HTR-8/SVneo (cell line): ENCODE data around the gene DCN.

Experiments
- DNase-seq: peaks from one replicate; pipeline ENCODE4 v3.0.0; 2011; ENCODE audit warnings: low spot score, mixed read lengths; ENCODE audit not compliant: insufficient read length
- FAIRE-seq: peaks from 2 replicates; lab custom pipeline; 2011; peaks lifted over from hg19 to GRCh38; lab: Jason Lieb, UNC

DCN gene

DNA sequence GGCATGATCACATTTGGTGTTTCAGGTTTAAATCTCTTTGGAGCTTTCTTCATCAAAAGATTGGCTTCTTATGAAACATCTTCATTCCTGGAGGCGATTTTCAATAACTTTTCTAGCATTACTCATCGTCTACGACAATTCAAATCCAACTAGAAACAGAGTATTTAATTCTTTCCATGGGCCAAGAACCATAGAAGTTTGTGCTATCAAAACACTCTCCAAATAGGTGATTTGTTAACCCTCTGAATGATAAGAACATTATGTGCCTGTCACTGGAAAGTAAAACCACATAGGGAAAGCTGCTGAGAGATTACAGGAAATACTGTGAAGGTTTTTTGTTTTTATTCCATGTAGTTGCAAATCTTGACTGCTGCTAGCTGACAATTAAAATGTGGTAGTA, 6.9 kb upstream of the DCN start:
- FAIRE-seq (no peak), DNase-seq (no peak)

- DNase-seq (no peak), FAIRE-seq (no peak)
These were observed 6.2 kb upstream of the DCN start for GRCh38 chr12:91188778-91189177.

DNA sequence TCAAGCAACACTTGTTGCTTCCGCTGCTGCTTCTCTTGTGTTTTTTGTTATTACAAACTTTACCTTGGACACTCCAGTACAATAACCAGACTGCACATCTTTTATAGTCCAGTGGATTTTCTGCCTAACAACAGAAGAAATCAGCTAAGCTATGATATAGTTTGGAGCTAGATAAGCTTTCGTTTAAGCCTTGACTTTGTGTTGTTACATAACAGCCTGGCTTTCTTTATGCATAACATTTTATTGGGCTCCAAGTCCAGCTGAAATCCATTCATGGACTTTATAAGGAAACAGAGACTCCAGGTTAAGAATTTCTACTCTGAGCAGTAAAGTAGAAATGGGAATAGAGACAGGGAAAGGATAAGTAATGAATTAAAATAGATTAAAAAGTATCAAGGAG, 3.5 kb upstream of the DCN start:
- FAIRE-seq (no peak), DNase-seq (no peak)

DNA sequence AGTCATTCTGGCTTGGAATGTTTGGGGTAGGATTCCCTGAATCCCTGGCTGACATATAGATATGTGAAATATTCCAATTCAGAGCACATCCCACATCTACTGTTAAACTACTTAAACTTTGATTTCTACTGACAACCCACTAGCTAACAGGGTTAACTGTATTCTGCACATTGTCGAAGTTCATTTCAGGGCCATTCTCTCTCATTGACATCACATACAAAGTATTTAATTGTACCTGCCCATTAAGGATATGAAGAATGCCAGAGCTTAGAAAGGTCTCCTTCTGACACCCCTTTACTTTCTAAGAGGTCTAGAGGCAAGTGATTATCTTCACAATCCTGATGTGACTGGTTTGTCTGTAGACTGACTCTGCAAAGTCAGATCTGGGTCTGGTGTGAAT, 2.8 kb upstream of the DCN start:
- FAIRE-seq (no peak), DNase-seq (no peak)

DNA sequence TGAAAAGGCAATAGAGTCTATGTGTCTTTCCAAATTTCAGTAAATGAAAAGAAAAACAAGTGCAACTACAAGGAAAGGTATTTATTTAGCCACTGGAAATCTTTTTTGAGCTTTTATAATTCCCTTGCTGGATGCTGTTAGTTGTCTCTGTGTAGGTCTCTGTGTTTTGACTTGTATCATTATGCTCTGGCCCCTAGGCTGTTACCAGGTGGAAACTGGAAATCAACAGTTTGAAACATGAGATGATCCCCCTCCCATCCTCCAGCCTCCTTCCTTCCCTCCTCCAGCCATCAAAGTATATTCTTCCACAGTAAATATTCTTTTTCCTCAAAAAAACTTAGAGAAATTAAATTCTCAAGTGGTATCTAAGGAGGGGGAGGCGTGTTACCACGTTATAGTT, 934 bp upstream of the DCN start:
- DNase-seq (no peak), FAIRE-seq (no peak)

GRCh38 chr12:91180582-91181395, 1.8 kb downstream of the DCN start:
- DNase-seq = no peak

GRCh38 chr12:91179966-91180561, 2.6 kb downstream of the DCN start:
- DNase-seq (no peak), FAIRE-seq (no peak)

More at GRCh38 chr12:91180582-91181395, 1.8 kb downstream of the DCN start:
- FAIRE-seq = no peak

DNA sequence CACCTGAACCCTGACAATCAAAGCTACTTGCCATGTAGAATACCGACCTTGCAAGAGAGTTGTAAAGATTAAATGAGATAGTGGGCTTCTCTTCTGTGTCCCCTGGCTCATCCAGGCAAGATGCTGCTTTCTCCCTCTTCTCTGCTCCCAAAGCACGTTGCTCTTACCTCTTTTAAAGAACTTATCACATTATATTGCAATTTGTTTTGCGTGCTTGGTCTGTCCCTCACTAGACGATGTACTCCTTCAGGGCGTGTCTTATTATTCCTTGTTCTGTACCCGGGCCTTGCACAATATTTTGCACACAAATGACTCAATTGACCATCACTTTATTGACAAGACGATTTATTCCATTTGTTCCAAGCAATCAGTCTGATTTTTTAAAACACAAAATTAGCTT, 3.3 kb downstream of the DCN start:
- no peak for FAIRE-seq
- DNase-seq = no peak

DNA sequence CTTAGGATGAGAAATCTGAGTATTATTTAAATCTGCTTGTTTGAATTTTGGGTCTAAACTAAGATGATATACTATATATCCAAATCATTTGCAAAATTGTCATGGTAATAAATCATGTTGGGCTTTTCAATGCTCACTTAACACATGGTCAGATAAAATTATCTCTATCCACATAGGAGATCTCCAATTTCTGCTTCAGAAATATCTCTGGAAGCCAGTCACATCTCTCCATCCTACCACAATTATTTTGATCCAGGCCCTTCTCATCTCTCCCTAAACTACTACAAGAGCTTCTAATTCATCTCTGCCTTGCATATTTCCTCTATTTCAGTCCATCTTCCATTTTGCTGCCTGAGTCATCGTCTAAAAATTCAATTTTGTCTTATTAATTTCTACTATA, 3.8 kb downstream of the DCN start:
- FAIRE-seq = no peak
- DNase-seq = no peak

DNA sequence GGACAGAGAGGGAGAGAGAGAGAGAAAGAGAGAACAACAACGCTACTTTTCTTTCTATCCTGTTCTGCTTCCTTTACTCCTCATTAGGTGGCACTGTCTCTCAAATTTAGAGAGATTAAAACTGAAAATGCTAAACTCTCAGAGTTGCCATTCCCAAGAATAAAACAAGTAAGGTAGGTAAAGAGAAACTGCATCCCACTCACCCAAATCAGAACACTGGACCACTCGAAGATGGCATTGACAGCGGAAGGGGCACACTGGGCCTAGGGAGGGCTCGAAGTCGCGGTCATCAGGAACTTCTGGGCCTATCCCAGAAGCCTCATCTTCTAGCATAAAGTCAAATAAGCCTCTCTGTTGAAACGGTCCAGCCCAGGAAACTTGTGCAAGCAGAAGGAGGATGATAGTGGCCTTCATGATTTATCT, 4.5 kb downstream of the DCN start:
- DNase-seq (no peak), FAIRE-seq (no peak)

DNA sequence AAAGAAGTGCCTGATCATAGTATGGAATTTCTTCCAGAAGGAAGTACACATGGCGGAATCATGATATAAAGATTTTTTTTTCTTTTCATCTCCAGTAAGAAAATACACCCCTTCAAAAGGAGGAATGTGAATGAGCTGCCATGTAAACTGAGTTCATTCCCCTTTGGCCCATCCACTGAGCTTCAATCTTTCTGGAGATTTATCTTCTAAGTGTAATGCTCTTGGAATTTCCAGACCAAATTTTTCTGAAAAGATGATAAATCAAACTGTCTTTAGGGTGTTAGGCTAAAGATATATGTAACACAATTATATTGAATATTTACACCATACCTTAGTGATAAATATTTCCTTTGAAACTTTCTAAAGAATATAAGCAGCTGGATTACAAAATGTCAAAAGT, 5.2 kb downstream of the DCN start:
- no peak for FAIRE-seq

DNA sequence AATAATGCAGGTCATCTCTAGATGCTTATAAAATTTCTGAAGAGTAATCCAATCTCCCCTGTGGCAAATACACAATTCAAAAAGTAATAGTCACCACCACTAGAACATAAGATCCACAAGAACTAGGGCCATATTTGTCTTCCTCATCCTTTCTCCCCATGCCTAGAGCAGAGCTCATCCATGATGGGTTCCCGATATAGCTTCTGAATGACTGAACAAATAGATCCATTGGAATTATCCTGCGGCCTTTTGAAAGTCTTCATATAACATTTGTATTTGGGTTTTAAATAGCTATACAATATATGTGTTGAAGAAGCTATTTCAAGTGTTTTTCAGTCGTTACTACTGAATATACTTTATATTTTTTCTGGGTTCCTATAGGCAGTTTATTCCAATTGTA, 5.7 kb downstream of the DCN start:
- DNase-seq = no peak
- no peak for FAIRE-seq

More for the DNA sequence above, 5.2 kb downstream of the DCN start:
- DNase-seq = no peak

DNA sequence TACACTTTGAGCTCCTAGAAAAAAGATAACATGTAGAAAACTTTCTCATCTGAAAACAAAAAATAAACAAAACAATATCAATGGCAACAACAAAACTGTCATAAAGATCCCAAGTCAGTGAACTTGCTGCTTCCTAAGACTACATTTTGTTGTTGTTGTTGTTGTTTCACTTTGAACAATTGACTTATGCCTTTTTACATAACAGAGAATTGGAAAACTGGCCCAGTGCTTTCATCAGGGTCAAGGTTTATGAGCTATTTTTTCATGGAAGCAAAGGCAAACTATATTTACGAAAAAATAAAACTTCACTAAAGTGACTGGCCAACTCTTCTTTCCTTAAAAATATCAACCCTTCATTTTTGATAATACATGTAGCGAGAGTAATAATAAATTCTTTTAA, 6.3 kb downstream of the DCN start:
- DNase-seq (no peak), FAIRE-seq (no peak)

DNA sequence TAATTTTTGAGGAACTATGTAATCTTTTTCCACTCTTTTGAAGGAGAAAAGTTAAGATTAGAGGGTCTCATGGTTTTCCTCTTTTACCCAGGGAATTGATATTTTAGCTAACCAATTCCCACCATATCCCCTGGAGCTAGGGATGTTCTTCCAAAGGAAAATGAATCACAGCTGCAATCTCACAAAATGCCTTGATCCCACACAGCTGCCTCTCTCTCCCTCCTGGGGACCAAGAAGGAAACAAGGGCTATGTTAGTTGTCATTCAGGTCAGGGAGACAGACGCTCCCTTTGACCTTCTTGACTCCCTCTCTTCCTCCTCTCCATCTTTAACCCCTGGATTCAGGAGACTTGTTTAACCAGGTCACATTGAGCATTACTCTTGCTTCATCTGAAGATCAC, 9.5 kb downstream of the DCN start:
- FAIRE-seq (no peak), DNase-seq (no peak)

DNA sequence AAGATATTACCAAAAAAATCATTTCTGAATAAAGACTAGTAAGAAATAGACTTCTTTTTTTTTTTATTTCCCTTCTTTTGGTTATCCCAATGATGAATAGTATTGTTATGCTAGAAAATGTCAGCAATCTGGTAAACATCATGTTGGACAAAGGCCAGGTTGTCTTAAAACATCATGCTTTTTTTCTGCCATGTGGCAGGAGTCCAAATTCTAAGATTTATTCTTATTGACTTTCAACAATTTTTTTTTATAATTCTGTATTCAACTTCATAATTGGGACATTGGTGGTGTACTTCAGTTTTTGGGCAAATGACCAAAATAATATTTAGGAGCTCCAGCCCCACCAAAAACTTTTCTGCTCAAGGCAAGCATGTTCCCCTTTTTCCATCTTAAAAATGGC, 10.5 kb downstream of the DCN start:
- DNase-seq (no peak), FAIRE-seq (no peak)

DNA sequence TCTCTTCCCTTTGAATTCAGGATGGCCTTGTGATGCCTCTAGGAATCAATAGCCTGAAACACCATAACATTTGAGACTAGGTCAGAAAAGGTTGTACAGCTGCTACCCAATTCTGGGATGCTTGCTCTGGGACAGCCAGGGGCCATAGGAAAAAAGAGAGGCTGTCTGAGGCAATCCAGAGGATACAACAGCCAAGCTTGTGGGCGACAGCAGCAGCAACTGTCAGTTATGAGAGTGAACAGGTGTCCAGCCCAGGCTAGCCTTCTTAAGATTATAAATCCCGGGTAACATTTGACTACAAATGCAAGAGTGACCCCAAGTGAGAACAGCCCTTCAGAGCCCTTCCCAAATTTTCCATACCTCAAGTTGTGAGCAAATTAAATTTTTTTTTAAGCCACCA, 11.1 kb downstream of the DCN start:
- no peak for DNase-seq
- no peak for FAIRE-seq

DNA sequence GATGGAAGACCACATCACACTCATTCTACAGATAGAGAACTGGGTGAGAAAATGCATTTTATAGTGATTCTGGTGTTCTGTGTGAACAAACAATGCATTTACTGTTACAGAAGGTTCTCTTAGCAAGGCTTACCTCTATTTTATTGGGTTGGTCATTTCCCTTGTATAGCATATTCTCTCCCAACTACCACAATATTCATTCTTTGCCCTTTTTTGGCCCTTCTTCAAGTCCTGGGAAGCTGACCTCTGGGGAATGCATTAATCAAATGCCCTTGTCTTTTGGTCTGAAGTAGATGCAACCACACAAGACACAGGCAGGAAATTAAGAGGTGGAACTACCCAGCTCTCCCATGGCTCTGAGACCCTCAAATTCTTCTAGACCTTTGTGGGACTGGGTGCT, 19.5 kb downstream of the DCN start:
- FAIRE-seq (peak; percentile 9), DNase-seq (no peak)

DNA sequence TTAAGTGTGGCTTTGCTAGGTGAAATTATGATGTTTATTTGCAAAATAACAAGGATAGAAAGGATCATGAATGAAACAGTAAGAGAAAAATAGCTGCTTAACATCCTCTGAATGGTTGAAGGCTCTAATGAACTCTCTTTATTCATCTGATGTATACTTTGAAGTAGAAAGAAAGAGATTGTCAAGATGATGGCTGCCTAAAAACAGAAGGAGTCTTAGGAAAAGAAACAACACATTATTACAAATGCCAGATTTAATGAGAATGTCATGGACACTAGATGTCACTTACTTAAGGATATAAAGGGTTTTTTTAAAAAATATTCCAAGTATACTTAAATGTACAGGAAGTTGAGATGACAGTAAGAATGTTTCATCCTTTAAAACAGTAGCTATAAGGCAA, 21.6 kb downstream of the DCN start:
- FAIRE-seq (no peak), DNase-seq (no peak)

DNA sequence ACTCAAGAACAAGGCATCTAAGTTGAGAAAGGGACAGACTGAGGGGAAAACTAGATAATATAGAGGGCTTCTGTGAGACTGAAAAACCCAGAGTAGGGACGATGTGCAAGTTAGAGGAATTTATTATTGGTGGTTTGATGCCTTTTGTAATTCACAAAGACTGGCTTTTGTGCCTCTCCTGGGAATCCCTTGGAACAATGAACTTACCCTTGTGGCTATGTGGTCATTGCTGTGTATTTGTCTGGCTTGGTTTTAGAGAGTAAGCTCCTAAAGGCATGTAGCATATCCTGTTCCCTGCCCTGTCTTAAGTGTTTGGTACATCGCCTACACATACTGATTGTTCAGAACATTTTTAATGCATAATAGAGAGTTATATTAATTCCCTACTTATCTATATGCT, 26.6 kb downstream of the DCN start:
- DNase-seq = no peak
- FAIRE-seq = no peak

- DNase-seq (no peak), FAIRE-seq (no peak)
These were observed 28.5 kb downstream of the DCN start for GRCh38 chr12:91154131-91154530.

DNA sequence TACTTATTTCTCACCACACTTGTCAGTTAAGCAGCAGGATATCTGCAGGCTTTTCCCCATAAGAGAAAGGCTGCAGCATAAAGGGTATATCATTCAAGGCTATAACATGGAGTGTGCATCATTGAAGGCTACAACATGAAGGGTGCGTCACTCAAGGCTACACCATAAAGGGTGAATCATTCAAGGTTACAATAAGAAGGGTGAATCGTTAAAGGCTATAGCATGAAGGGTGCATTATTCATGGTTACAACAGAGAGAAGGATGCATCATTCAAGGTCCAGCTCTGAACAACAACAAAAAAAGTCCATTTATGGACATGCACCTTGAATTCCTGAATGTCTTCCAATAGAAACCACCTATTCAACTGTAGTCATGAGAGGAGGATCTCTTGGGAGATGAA, 38.6 kb downstream of the DCN start:
- FAIRE-seq = no peak
- no peak for DNase-seq

GRCh38 chr12:91143206-91143605, 39.4 kb downstream of the DCN start:
- FAIRE-seq (no peak), DNase-seq (no peak)
